Caco-2 (cell line): Measurements from ENCODE around the gene MS4A18. TPM values are rescaled to one million over a fixed set of nuclear protein-coding genes. Genes with fewer than 3 reads are reported as not detected.

Source experiments
- BruUV-seq: library from RNA; stranded (reverse); fragments of 400-500 nt; replicated peaks from 2 replicates; lab custom pipeline; 2021; lab: Mats Ljungman, UMichigan
- CTCF ChIA-PET: fragments of 300-600 bp; sonication (Branson Sonifier 250); formaldehyde crosslinking; loops from one replicate; lab custom pipeline; 2022; ENCODE audit warnings: antibody characterized with exemption; lab: Charles Lee
- POLR2A ChIA-PET: fragments of 300-600 bp; sonication (Branson Sonifier 250); formaldehyde crosslinking; loops from one replicate; lab custom pipeline; 2022; ENCODE audit warnings: antibody characterized with exemption; lab: Charles Lee
- DNase-seq, 2 experiments: peaks; one replicate each; pipeline versions ENCODE4 v3.0.0 to v3.0.0-alpha.2; 2020 to 2022
- H3K27me3 ChIP-seq: replicated peaks from 2 replicates; pipeline ENCODE4 v1.6.0; 2011; ENCODE audit warnings: low read length; ENCODE audit not compliant: control insufficient read depth, insufficient read depth
- H3K36me3 ChIP-seq: 2 replicates; pipeline ENCODE4 v1.5.1; 2011; ENCODE audit warnings: low read length; ENCODE audit not compliant: control insufficient read depth, insufficient read depth
- H3K4me1 ChIP-seq: fragments of 250-450 bp; sonication (Bioruptor Pico); 2 replicates; pipeline ENCODE4 v1.5.1; 2020; ENCODE audit warnings: mild to moderate bottlenecking
- H3K4me3 ChIP-seq: 2 replicates; pipeline ENCODE4 v1.5.1; 2011; ENCODE audit warnings: low read depth, mild to moderate bottlenecking, control low read depth, low read length
- H3K9me3 ChIP-seq: fragments of 250-450 bp; sonication (Bioruptor Pico); 2 replicates; pipeline ENCODE4 v1.5.1; 2020; ENCODE audit warnings: mild to moderate bottlenecking, moderate library complexity
- H3K27ac Mint-ChIP-seq: one replicate; pipeline ENCODE4 v1.8.0; 2022; ENCODE audit warnings: mixed read lengths; ENCODE audit not compliant: unreplicated experiment
- H3K27me3 Mint-ChIP-seq: one replicate; pipeline ENCODE4 v1.8.0; 2022; ENCODE audit warnings: mixed read lengths; ENCODE audit not compliant: insufficient read depth, unreplicated experiment
- H3K36me3 Mint-ChIP-seq: one replicate; pipeline ENCODE4 v1.8.0; 2022; ENCODE audit warnings: mild to moderate bottlenecking, mixed read lengths; ENCODE audit not compliant: insufficient read depth, unreplicated experiment
- H3K4me1 Mint-ChIP-seq: one replicate; pipeline ENCODE4 v1.8.0; 2022; ENCODE audit warnings: low read depth, mixed read lengths; ENCODE audit not compliant: unreplicated experiment
- H3K4me3 Mint-ChIP-seq: one replicate; pipeline ENCODE4 v1.8.0; 2022; ENCODE audit warnings: mild to moderate bottlenecking, moderate library complexity, mixed read lengths; ENCODE audit not compliant: unreplicated experiment
- H3K9me3 Mint-ChIP-seq: one replicate; pipeline ENCODE4 v1.8.0; 2022; ENCODE audit warnings: mixed read lengths; ENCODE audit not compliant: unreplicated experiment
- CTCF ChIP-seq, 2 experiments: fragments of 200-600 bp in 1 of 2; IDR thresholded peaks; 1 replicate in 1 of 2; 2 replicates in 1 of 2; pipeline versions ENCODE4 v1.5.1 to v1.8.0; 2011 to 2022; ENCODE audit warnings: antibody characterized with exemption in 1 of 2, control low read depth in 1 of 2, inconsistent platforms in 1 of 2, low read depth in 1 of 2, low read length in 1 of 2, mild to moderate bottlenecking in 1 of 2, moderate library complexity in 1 of 2; ENCODE audit not compliant: insufficient read depth in 1 of 2, severe bottlenecking in 1 of 2, unreplicated experiment in 1 of 2
- intact Hi-C: fragments of 100-400 bp; cut with micrococcal nuclease; formaldehyde crosslinking; loops from one replicate; pipeline ENCODE4 v1.10.0; 2022; ENCODE audit not compliant: unreplicated experiment
- total RNA-seq: library from RNA; stranded (reverse); gene quantifications from 2 replicates; pipeline ENCODE4 v1.2.3, GENCODE V29; 2022

The MS4A18 gene
- total RNA-seq, 1 experiment from 2014 or later, result not detected

GRCh38 chr11:60761436-60762190 lies 37.1 kb downstream of the MS4A18 start:
- Histone ChIP-seq H3K36me3 (no peaks in the 10 kb centered on the region), H3K4me1 (peaks cover 21% of the 10 kb centered on the region), H3K9me3 (no peaks in the 10 kb centered on the region), H3K4me3 (no peak overlapping the region), H3K27me3 (no peaks in the 10 kb centered on the region)
- Mint-ChIP-seq H3K27me3 (no peaks in the 10 kb centered on the region), H3K4me1 (peaks cover 19% of the 10 kb centered on the region), H3K4me3 (no peak overlapping the region), H3K27ac (no peak overlapping the region), H3K36me3 (peaks cover 5% of the 10 kb centered on the region), H3K9me3 (no peaks in the 10 kb centered on the region)
- intact Hi-C loops, result loop anchor here (1.0 kb wide), 2 partner anchors 50 to 60 kb away; no protein-coding TSS in a partner anchor
- no peak for DNase-seq
- no peak for TF ChIP-seq CTCF (IDR thresholded peaks at IDR 0.05; ENCODE audit: insufficient read depth in 1 of 2, low read depth in 1 of 2, low read length in 1 of 2, severe bottlenecking in 1 of 2, unreplicated experiment in 1 of 2)
- BruUV-seq, result no TSS peak
- ChIA-PET POLR2A (no interaction called here), CTCF (interaction anchor here (2.2 to 2.6 kb wide), 2 partner anchors 15 to 60 kb away, joined by 15 to 21 read pairs; no protein-coding TSS in a partner anchor)

DNA sequence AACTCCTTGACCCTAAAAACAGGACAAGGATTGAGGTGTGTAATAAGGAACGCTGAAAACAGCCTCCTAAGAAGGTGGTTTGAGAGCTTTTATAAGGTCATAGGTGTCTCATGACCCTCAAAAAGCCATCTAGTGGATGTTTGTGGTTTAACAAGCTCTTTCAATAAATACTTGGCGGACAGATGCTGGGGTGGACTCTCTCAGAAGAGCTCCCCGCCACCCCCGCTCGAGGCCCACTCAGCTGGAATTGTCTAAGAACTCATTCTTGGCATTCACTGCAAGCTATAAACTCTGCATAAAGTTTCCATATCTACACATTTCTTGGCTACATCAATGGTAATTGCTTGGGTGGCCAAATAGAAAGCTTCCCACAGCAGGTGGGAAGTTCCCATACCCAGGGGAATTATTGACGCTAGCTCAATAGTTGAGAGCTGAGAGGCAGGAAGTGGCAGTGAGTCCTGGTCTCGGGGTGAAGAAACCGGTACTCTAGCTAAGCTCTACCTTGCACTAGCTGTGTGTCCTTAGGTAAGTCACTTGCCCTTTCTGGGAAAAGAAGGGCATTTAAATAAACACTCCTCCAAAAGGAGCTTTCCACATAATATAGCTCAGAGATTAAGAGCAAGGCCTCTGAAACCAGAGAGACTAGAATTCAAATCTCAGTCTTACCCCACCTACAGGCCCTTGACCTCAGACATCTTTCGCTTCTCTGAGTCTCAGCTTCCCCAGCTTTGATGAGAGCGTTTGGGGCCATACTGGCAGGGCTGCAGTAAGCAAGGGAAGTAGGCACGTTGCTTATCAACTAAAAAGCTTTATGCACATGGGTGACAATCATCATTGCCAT lies 38.6 kb downstream of the MS4A18 start:
- H3K27me3 ChIP-seq, result no peaks in the 10 kb centered on the region
- intact Hi-C loops, result loop anchor here (1.0 kb wide), 2 partner anchors 52 to 62 kb away; no protein-coding TSS in a partner anchor
- no peak overlapping the region for H3K4me3 ChIP-seq
- H3K27ac Mint-ChIP-seq, result no peak overlapping the region
- peaks cover 19% of the 10 kb centered on the region for H3K4me1 Mint-ChIP-seq
- H3K36me3 ChIP-seq, result no peaks in the 10 kb centered on the region
- no peaks in the 10 kb centered on the region for H3K9me3 Mint-ChIP-seq
- peak in 1 of 2 experiments; percentile 44 for DNase-seq
- TF ChIP-seq CTCF (IDR thresholded peaks at IDR 0.05; ENCODE audit: insufficient read depth in 1 of 2, low read depth in 1 of 2, low read length in 1 of 2, severe bottlenecking in 1 of 2, unreplicated experiment in 1 of 2), result peak; percentile 47 to 52
- H3K4me3 Mint-ChIP-seq, result no peak overlapping the region
- H3K36me3 Mint-ChIP-seq, result peaks cover 5% of the 10 kb centered on the region
- peaks cover 18% of the 10 kb centered on the region for H3K4me1 ChIP-seq
- no peaks in the 10 kb centered on the region for H3K27me3 Mint-ChIP-seq
- BruUV-seq, result no TSS peak
- ChIA-PET POLR2A (no interaction called here), CTCF (interaction anchor here (0.5 to 2.6 kb wide), 14 partner anchors 10 to 433 kb away, joined by 3 to 25 read pairs (median 6); partner anchors contain the start of genes MS4A10 and MS4A8)
- no peaks in the 10 kb centered on the region for H3K9me3 ChIP-seq
